Measurements from ENCODE around the gene SLC66A2.
"Not testable (repeated sequence)": the region's sequence is repeated elsewhere in the genome, so short reads cannot be mapped to it uniquely, and the experiment has no call there.

The SLC66A2 gene

GRCh38 chr18:79900610-79901570 is 50.6 kb downstream of the SLC66A2 start:
- DNase-seq: no peak

GRCh38 chr18:79899609-79900445 is 51.6 kb downstream of the SLC66A2 start:
- no peak for DNase-seq

GRCh38 chr18:79898952-79899608 is 52.4 kb downstream of the SLC66A2 start:
- no peak for DNase-seq

- no peak for DNase-seq
These were observed 53.4 kb downstream of the SLC66A2 start for GRCh38 chr18:79897940-79898625.

- DNase-seq: no peak
These were observed 54.7 kb downstream of the SLC66A2 start for GRCh38 chr18:79896738-79897137.

GRCh38 chr18:79890674-79891073 is 60.8 kb downstream of the SLC66A2 start:
- no peak for DNase-seq

- DNase-seq: no peak
These were observed 61.9 kb downstream of the SLC66A2 start for GRCh38 chr18:79889569-79889968.

GRCh38 chr18:79888016-79888415 is 63.4 kb downstream of the SLC66A2 start:
- no peak for DNase-seq

- no peak for DNase-seq
These were observed 64.1 kb downstream of the SLC66A2 start for GRCh38 chr18:79887181-79888000.

GRCh38 chr18:79884963-79885728 is 66.3 kb downstream of the SLC66A2 start:
- DNase-seq: no peak

GRCh38 chr18:79884294-79884962 is 67.0 kb downstream of the SLC66A2 start:
- no peak for DNase-seq

- no peak for DNase-seq
These were observed 67.8 kb downstream of the SLC66A2 start for GRCh38 chr18:79883461-79884293.

- DNase-seq: no peak
These were observed 68.8 kb downstream of the SLC66A2 start for GRCh38 chr18:79882522-79883241.

GRCh38 chr18:79881695-79882094 is 69.8 kb downstream of the SLC66A2 start:
- no peak for DNase-seq

GRCh38 chr18:79879566-79879965 is 71.9 kb downstream of the SLC66A2 start:
- no peak for DNase-seq

GRCh38 chr18:79878741-79879378 is 72.6 kb downstream of the SLC66A2 start:
- DNase-seq: no peak

GRCh38 chr18:79878246-79878645 is 73.2 kb downstream of the SLC66A2 start:
- not testable (repeated sequence) for DNase-seq

All from NCI-H1417 treated with DMSO at 0.1 percent for 48 hours (cell line).